GM12878 (cell line): ENCODE results near the gene PIAS2. TPM values are rescaled to one million over a fixed set of nuclear protein-coding genes. Genes with fewer than 3 reads are reported as not detected.

Source experiments
- ATAC-seq: fragments of 200-7000 bp; cut with Tn5 transposase; 3 replicates; pipeline ENCODE4 v1.9.1; 2020; ENCODE audit warnings: mild to moderate bottlenecking, moderate library complexity
- BruUV-seq: library from RNA; stranded (reverse); fragments of 400-500 nt; replicated peaks from 2 replicates; lab custom pipeline; 2021; lab: Mats Ljungman, UMichigan
- CTCF ChIA-PET: fragments of 300-600 bp; sonication (Branson Sonifier 250); formaldehyde crosslinking; extraction: SDS; loops from one replicate; lab custom pipeline; 2021; ENCODE audit warnings: inconsistent platforms; lab: Yijun Ruan, JAX
- POLR2A ChIA-PET: fragments of 350-600 bp; formaldehyde crosslinking; extraction: SDS; loops from one replicate; lab custom pipeline; 2021; ENCODE audit warnings: inconsistent platforms; lab: Charles Lee
- RAD21 ChIA-PET: fragments of 300-600 bp; sonication (Branson Sonifier 250); formaldehyde crosslinking; loops from one replicate; lab custom pipeline; 2023; ENCODE audit warnings: antibody characterized with exemption; ENCODE audit not compliant: unreplicated experiment; lab: Charles Lee
- SMC1A ChIA-PET: fragments of 300-600 bp; sonication (Branson Sonifier 250); formaldehyde crosslinking; loops from one replicate; lab custom pipeline; 2023; ENCODE audit not compliant: unreplicated experiment, uncharacterized antibody; lab: Charles Lee
- DNase-seq: peaks from one replicate; pipeline ENCODE4 v3.0.0-alpha.2; 2011; ENCODE audit warnings: low read depth, low spot score
- FAIRE-seq: peaks from 3 replicates; lab custom pipeline; 2011; peaks lifted over from hg19 to GRCh38; lab: Jason Lieb, UNC
- H2AFZ ChIP-seq: 2 replicates; pipeline ENCODE4 v1.6.0; 2011; ENCODE audit warnings: low read depth, low read length, control low read depth; ENCODE audit not compliant: control insufficient read depth
- H3K27ac ChIP-seq: 2 replicates; pipeline ENCODE4 v1.5.1; 2011; ENCODE audit warnings: control low read depth; ENCODE audit not compliant: control insufficient read depth, insufficient read depth
- H3K27me3 ChIP-seq, 2 experiments: replicated peaks in 1 of 2; 2 replicates each; pipeline versions ENCODE4 v1.6.0 to v1.6.1; 2011; ENCODE audit warnings: low read length in 1 of 2; ENCODE audit not compliant: control insufficient read depth in 2 of 2, insufficient read depth in 2 of 2
- H3K36me3 ChIP-seq, 2 experiments: 2 replicates each; pipeline ENCODE4 v1.5.1; 2011; ENCODE audit warnings: low read length in 1 of 2; ENCODE audit not compliant: control insufficient read depth in 2 of 2, insufficient read depth in 2 of 2
- H3K4me1 ChIP-seq: 2 replicates; pipeline ENCODE4 v1.6.1; 2011; ENCODE audit warnings: mild to moderate bottlenecking, low read length, moderate library complexity, mixed read lengths; ENCODE audit not compliant: control insufficient read depth, insufficient read depth
- H3K4me2 ChIP-seq: 2 replicates; pipeline ENCODE4 v1.6.0; 2011; ENCODE audit warnings: control low read depth; ENCODE audit not compliant: control insufficient read depth, insufficient read depth
- H3K4me3 ChIP-seq: fragments of 200-600 bp; sonication (generic); 2 replicates; pipeline ENCODE4 v1.5.1; 2016
- H3K79me2 ChIP-seq: 2 replicates; pipeline ENCODE4 v1.6.0; 2011; ENCODE audit warnings: low read length; ENCODE audit not compliant: control insufficient read depth, insufficient read depth
- H3K9ac ChIP-seq: 2 replicates; pipeline ENCODE4 v1.8.0; 2011; ENCODE audit warnings: low read length, control low read depth, mixed read lengths; ENCODE audit not compliant: control insufficient read depth, insufficient read depth
- H3K9me3 ChIP-seq: replicated peaks from 3 replicates; pipeline ENCODE4 v1.5.1; 2011; ENCODE audit warnings: mild to moderate bottlenecking, low read length; ENCODE audit not compliant: control insufficient read depth, insufficient read depth
- H4K20me1 ChIP-seq: 2 replicates; pipeline ENCODE4 v1.6.0; 2011; ENCODE audit not compliant: control insufficient read depth, insufficient read depth
- ASH2L ChIP-seq: fragments of 300-600, 200-600 bp; sonication (generic); IDR thresholded peaks from 2 replicates; pipeline ENCODE4 v1.6.1; 2017; ENCODE audit warnings: low read depth, mild to moderate bottlenecking, borderline replicate concordance
- JUNB ChIP-seq: IDR thresholded peaks from 2 replicates; pipeline ENCODE4 v1.6.1; 2016; ENCODE audit warnings: antibody characterized with exemption, mild to moderate bottlenecking
- JUND ChIP-seq: IDR thresholded peaks from 2 replicates; pipeline ENCODE4 v1.6.1; 2012; ENCODE audit warnings: low read depth, mild to moderate bottlenecking, low read length, improper control_type of control experiment, moderate library complexity
- SPI1 ChIP-seq: IDR thresholded peaks from 2 replicates; pipeline ENCODE4 v1.6.1; 2011; ENCODE audit warnings: low read depth, mild to moderate bottlenecking, low read length, moderate library complexity, borderline replicate concordance; ENCODE audit not compliant: insufficient read depth
- TCF7 ChIP-seq: IDR thresholded peaks from 2 replicates; pipeline ENCODE4 v1.6.1; 2014; ENCODE audit warnings: antibody characterized with exemption, borderline replicate concordance
- WGBS: methylation state at CpG from one replicate; pipeline ENCODE4 v1.1.6; 2016; ENCODE audit warnings: low lambda C conversion rate; ENCODE audit not compliant: insufficient replicate concordance, insufficient coverage; ENCODE audit errors: missing lambda C conversion rate; 5-methylcytosine and 5-hydroxymethylcytosine counted together
- in situ Hi-C: fragments of 300-500 bp; cut with MboI; formaldehyde crosslinking; loops from 9 replicates; pipeline ENCODE4 v1.14.3; 2018; ENCODE audit warnings: mixed read lengths
- intact Hi-C: fragments of 100-400 bp; cut with micrococcal nuclease; formaldehyde crosslinking; loops from one replicate; pipeline ENCODE4 v1.14.2; 2022; ENCODE audit not compliant: unreplicated experiment
- polyA plus RNA-seq, 11 experiments: library from polyadenylated mRNA; depleted of rRNA in 4 of 11; unstranded in 6 of 11; stranded (reverse) in 5 of 11; fragments of >200 nt; fragmentation: Nextera tagmentation in 4 of 11; fragmentation: Illumina TruSeq in 1 of 11; extraction: Ambion mirVana in 4 of 11; extraction: Trizol in 1 of 11; gene quantifications; 1 replicate in 1 of 11; 2 replicates in 10 of 11; pipeline versions ENCODE4 v1.2.1 to v1.2.3, GENCODE V29; 2011 to 2016; ENCODE audit warnings: inconsistent platforms in 2 of 11, missing spikeins in 2 of 11, low read depth in 1 of 11
- total RNA-seq, 4 experiments: library from RNA; depleted of rRNA in 3 of 4; stranded (reverse); fragments of >200 nt in 3 of 4; fragmentation: Illumina TruSeq in 1 of 4; extraction: Trizol in 1 of 4; gene quantifications; 2 replicates each; pipeline versions ENCODE4 v1.2.1 to v1.2.3, GENCODE V29; 2013 to 2021
- TF ChIP-seq, protein P1 (sequence below): fragments of 450-650 bp; IDR thresholded peaks from 2 replicates; pipeline ENCODE4 v1.6.1; 2017; ENCODE audit warnings: antibody characterized with exemption, mild to moderate bottlenecking, moderate library complexity

The PIAS2 gene
- total and polyA plus RNA-seq, 10 of the 15 experiments (the other 5 are each of a cell fraction or from before 2014, with no cell fraction given): 4.0 to 31.8 (median 22.4) TPM

DNA sequence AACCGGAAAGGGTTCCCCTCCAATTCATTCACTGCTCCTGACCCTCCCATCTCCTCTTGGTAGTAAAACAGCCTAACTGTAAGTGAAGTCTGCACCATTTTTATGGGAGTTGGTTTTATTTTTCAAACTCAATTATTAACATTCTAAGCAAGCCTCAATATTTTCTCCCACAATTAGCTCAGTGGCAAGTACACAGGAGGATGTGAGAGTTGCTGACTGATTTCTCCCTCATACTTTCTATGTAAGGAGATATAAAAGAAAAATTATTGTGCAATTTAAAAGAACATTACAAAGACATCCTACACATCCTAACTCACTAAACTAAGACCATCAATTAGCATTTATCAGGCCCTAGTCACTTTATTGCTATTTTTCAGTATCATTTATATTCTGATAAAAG, 73.9 kb downstream of the PIAS2 start:
- peaks cover 6% of the 10 kb centered on the region for H3K4me1 ChIP-seq
- POLR2A ChIA-PET: no interaction called here
- TF ChIP-seq ASH2L: no peak
- TF ChIP-seq JUNB: peak; percentile 42; the same call in 1 of the 2 replicates
- TF ChIP-seq TCF7: no peak
- no peak for TF ChIP-seq JUND
- TF ChIP-seq, protein P1, sequence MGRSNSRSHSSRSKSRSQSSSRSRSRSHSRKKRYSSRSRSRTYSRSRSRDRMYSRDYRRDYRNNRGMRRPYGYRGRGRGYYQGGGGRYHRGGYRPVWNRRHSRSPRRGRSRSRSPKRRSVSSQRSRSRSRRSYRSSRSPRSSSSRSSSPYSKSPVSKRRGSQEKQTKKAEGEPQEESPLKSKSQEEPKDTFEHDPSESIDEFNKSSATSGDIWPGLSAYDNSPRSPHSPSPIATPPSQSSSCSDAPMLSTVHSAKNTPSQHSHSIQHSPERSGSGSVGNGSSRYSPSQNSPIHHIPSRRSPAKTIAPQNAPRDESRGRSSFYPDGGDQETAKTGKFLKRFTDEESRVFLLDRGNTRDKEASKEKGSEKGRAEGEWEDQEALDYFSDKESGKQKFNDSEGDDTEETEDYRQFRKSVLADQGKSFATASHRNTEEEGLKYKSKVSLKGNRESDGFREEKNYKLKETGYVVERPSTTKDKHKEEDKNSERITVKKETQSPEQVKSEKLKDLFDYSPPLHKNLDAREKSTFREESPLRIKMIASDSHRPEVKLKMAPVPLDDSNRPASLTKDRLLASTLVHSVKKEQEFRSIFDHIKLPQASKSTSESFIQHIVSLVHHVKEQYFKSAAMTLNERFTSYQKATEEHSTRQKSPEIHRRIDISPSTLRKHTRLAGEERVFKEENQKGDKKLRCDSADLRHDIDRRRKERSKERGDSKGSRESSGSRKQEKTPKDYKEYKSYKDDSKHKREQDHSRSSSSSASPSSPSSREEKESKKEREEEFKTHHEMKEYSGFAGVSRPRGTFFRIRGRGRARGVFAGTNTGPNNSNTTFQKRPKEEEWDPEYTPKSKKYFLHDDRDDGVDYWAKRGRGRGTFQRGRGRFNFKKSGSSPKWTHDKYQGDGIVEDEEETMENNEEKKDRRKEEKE: no peak
- TF ChIP-seq SPI1: peak; percentile 31; the same call in 1 of the 2 replicates
- TF ChIP-seq, all 136 proteins: peak for 2
- 0 out of 2 replicates have a peak overlapping the region, but pooled peaks have one; percentile 25 for H3K4me2 ChIP-seq
- ChIA-PET RAD21 (interaction anchor here (0.6 to 1.6 kb wide), 2 partner anchors 49 to 72 kb away, joined by 3 to 4 read pairs; no protein-coding TSS in a partner anchor), SMC1A (no interaction called here), CTCF (interaction anchor here (0.5 kb wide), 1 partner anchor 1165 kb away, joined by 5 read pairs; no protein-coding TSS in a partner anchor)
- ATAC-seq (peak; percentile 45), FAIRE-seq (no peak), DNase-seq (no peak)
- H2AFZ ChIP-seq: no peak overlapping the region
- no peaks in the 10 kb centered on the region for H3K79me2 ChIP-seq
- no peaks in the 10 kb centered on the region for H3K27me3 ChIP-seq
- intact Hi-C loops (no loop called here), in situ Hi-C loops (no loop called here)
- BruUV-seq: no TSS peak
- H4K20me1 ChIP-seq: no peaks in the 10 kb centered on the region
- no peaks in the 10 kb centered on the region for H3K9me3 ChIP-seq
- no peak overlapping the region for H3K9ac ChIP-seq
- peaks cover 0 to 4% of the 10 kb centered on the region in 2 experiments; a peak in 1 of 4 replicates for H3K36me3 ChIP-seq
- H3K27ac ChIP-seq: no peak overlapping the region
- 100% methylated on average over 1 of the region's 1 CpG for WGBS
- H3K4me3 ChIP-seq: no peak overlapping the region
